SJCRH30 (cell line): ENCODE results near the gene FMN2. TPM values are rescaled to one million over a fixed set of nuclear protein-coding genes. Genes with fewer than 3 reads are reported as not detected.

Experiments used
- DNase-seq, 2 experiments: peaks; one replicate each; pipeline ENCODE4 v3.0.0-alpha.2; 2015 to 2020
- H3K27ac ChIP-seq: fragments of 250-450 bp; sonication (Bioruptor Pico); 2 replicates; pipeline ENCODE4 v1.5.1; 2020; ENCODE audit warnings: mild to moderate bottlenecking, moderate library complexity
- H3K27me3 ChIP-seq: fragments of 250-450 bp; sonication (Bioruptor Pico); 2 replicates; pipeline ENCODE4 v1.5.1; 2020; ENCODE audit warnings: mild to moderate bottlenecking, moderate library complexity
- H3K36me3 ChIP-seq: fragments of 250-450 bp; sonication (Bioruptor Pico); 2 replicates; pipeline ENCODE4 v1.5.1; 2020; ENCODE audit warnings: mild to moderate bottlenecking, moderate library complexity
- H3K4me1 ChIP-seq: fragments of 250-450 bp; sonication (Bioruptor Pico); 2 replicates; pipeline ENCODE4 v1.5.1; 2020; ENCODE audit warnings: mild to moderate bottlenecking, moderate library complexity
- H3K4me3 ChIP-seq: fragments of 250-450 bp; sonication (Bioruptor Pico); 2 replicates; pipeline ENCODE4 v1.5.1; 2020; ENCODE audit warnings: mild to moderate bottlenecking, moderate library complexity
- H3K9me3 ChIP-seq: fragments of 250-450 bp; sonication (Bioruptor Pico); replicated peaks from 2 replicates; pipeline ENCODE4 v1.5.1; 2020; ENCODE audit warnings: mild to moderate bottlenecking, moderate library complexity
- total RNA-seq: library from RNA; depleted of rRNA; stranded (reverse); fragments of >200 nt; shearing (Covaris generic); gene quantifications from 2 replicates; pipeline ENCODE4 v1.2.3, GENCODE V29; 2014

FMN2 gene
- total RNA-seq, 1 experiment from 2014 or later = not detected

- no peak for DNase-seq
- Histone ChIP-seq H3K27me3 (no peaks in the 10 kb centered on the region), H3K27ac (no peak overlapping the region), H3K4me1 (no peaks in the 10 kb centered on the region), H3K9me3 (no peaks in the 10 kb centered on the region), H3K36me3 (no peaks in the 10 kb centered on the region), H3K4me3 (no peak overlapping the region)
Observed at GRCh38 chr1:240341365-240342250, 249.9 kb downstream of the FMN2 start.

- no peaks in the 10 kb centered on the region for H3K27me3 ChIP-seq
- no peak overlapping the region for H3K27ac ChIP-seq
- H3K36me3 ChIP-seq = no peaks in the 10 kb centered on the region
- no peak for DNase-seq
- no peaks in the 10 kb centered on the region for H3K4me1 ChIP-seq
- H3K4me3 ChIP-seq = no peak overlapping the region
- H3K9me3 ChIP-seq = no peaks in the 10 kb centered on the region
Observed at GRCh38 chr1:240342251-240342625, 250.6 kb downstream of the FMN2 start.

GRCh38 chr1:240343045-240343444 lies 251.4 kb downstream of the FMN2 start:
- H3K9me3 ChIP-seq = no peaks in the 10 kb centered on the region
- no peak for DNase-seq
- no peaks in the 10 kb centered on the region for H3K27me3 ChIP-seq

GRCh38 chr1:240343966-240344365 lies 252.3 kb downstream of the FMN2 start:
- Histone ChIP-seq H3K4me1 (no peaks in the 10 kb centered on the region), H3K27ac (no peak overlapping the region), H3K36me3 (no peaks in the 10 kb centered on the region), H3K9me3 (no peaks in the 10 kb centered on the region), H3K27me3 (no peaks in the 10 kb centered on the region), H3K4me3 (no peak overlapping the region)
- DNase-seq = no peak

More at GRCh38 chr1:240343045-240343444, 251.4 kb downstream of the FMN2 start:
- Histone ChIP-seq H3K36me3 (no peaks in the 10 kb centered on the region), H3K4me1 (no peaks in the 10 kb centered on the region), H3K27ac (no peak overlapping the region), H3K4me3 (no peak overlapping the region)

- no peak overlapping the region for H3K27ac ChIP-seq
- no peaks in the 10 kb centered on the region for H3K36me3 ChIP-seq
- H3K9me3 ChIP-seq = no peaks in the 10 kb centered on the region
- H3K27me3 ChIP-seq = no peaks in the 10 kb centered on the region
- H3K4me1 ChIP-seq = no peaks in the 10 kb centered on the region
- no peak overlapping the region for H3K4me3 ChIP-seq
- no peak for DNase-seq
Observed at GRCh38 chr1:240344918-240345317, 253.2 kb downstream of the FMN2 start.

- H3K9me3 ChIP-seq = no peaks in the 10 kb centered on the region
- H3K4me3 ChIP-seq = no peak overlapping the region
- no peaks in the 10 kb centered on the region for H3K27me3 ChIP-seq
- DNase-seq = no peak
- no peak overlapping the region for H3K27ac ChIP-seq
- H3K36me3 ChIP-seq = no peaks in the 10 kb centered on the region
- no peaks in the 10 kb centered on the region for H3K4me1 ChIP-seq
Observed at GRCh38 chr1:240349695-240350094, 258.0 kb downstream of the FMN2 start.

- H3K4me1 ChIP-seq = no peaks in the 10 kb centered on the region
- H3K27ac ChIP-seq = no peak overlapping the region
- no peaks in the 10 kb centered on the region for H3K36me3 ChIP-seq
- no peak for DNase-seq
- no peak overlapping the region for H3K4me3 ChIP-seq
- no peaks in the 10 kb centered on the region for H3K9me3 ChIP-seq
- H3K27me3 ChIP-seq = no peaks in the 10 kb centered on the region
Observed at GRCh38 chr1:240350910-240351331, 259.2 kb downstream of the FMN2 start.

GRCh38 chr1:240351690-240352089 lies 260.0 kb downstream of the FMN2 start:
- no peak for DNase-seq
- no peaks in the 10 kb centered on the region for H3K36me3 ChIP-seq

GRCh38 chr1:240352769-240353168 lies 261.1 kb downstream of the FMN2 start:
- no peaks in the 10 kb centered on the region for H3K36me3 ChIP-seq
- H3K9me3 ChIP-seq = no peaks in the 10 kb centered on the region
- no peak for DNase-seq
- no peaks in the 10 kb centered on the region for H3K27me3 ChIP-seq
- no peak overlapping the region for H3K4me3 ChIP-seq
- no peak overlapping the region for H3K27ac ChIP-seq
- no peaks in the 10 kb centered on the region for H3K4me1 ChIP-seq

More at GRCh38 chr1:240351690-240352089, 260.0 kb downstream of the FMN2 start:
- Histone ChIP-seq H3K9me3 (no peaks in the 10 kb centered on the region), H3K27me3 (no peaks in the 10 kb centered on the region), H3K4me1 (no peaks in the 10 kb centered on the region), H3K4me3 (no peak overlapping the region), H3K27ac (no peak overlapping the region)

GRCh38 chr1:240356568-240356967 lies 264.9 kb downstream of the FMN2 start:
- H3K4me3 ChIP-seq = no peak overlapping the region
- H3K27me3 ChIP-seq = no peaks in the 10 kb centered on the region
- no peaks in the 10 kb centered on the region for H3K4me1 ChIP-seq
- H3K9me3 ChIP-seq = no peaks in the 10 kb centered on the region
- no peak for DNase-seq
- no peaks in the 10 kb centered on the region for H3K36me3 ChIP-seq
- H3K27ac ChIP-seq = no peak overlapping the region

GRCh38 chr1:240362046-240362445 lies 270.4 kb downstream of the FMN2 start:
- Histone ChIP-seq H3K27me3 (no peaks in the 10 kb centered on the region), H3K4me1 (no peaks in the 10 kb centered on the region), H3K36me3 (no peaks in the 10 kb centered on the region), H3K9me3 (no peaks in the 10 kb centered on the region), H3K27ac (no peak overlapping the region), H3K4me3 (no peak overlapping the region)
- no peak for DNase-seq

GRCh38 chr1:240362826-240363225 lies 271.1 kb downstream of the FMN2 start:
- H3K36me3 ChIP-seq = no peaks in the 10 kb centered on the region
- no peaks in the 10 kb centered on the region for H3K4me1 ChIP-seq
- no peak overlapping the region for H3K27ac ChIP-seq
- H3K9me3 ChIP-seq = no peaks in the 10 kb centered on the region
- no peak overlapping the region for H3K4me3 ChIP-seq
- DNase-seq = no peak
- no peaks in the 10 kb centered on the region for H3K27me3 ChIP-seq

GRCh38 chr1:240363315-240363714 lies 271.6 kb downstream of the FMN2 start:
- Histone ChIP-seq H3K4me1 (no peaks in the 10 kb centered on the region), H3K36me3 (no peaks in the 10 kb centered on the region), H3K27me3 (no peaks in the 10 kb centered on the region), H3K9me3 (no peaks in the 10 kb centered on the region), H3K4me3 (no peak overlapping the region), H3K27ac (no peak overlapping the region)
- DNase-seq = no peak

- no peak for DNase-seq
- H3K27me3 ChIP-seq = no peaks in the 10 kb centered on the region
- no peaks in the 10 kb centered on the region for H3K4me1 ChIP-seq
Observed at GRCh38 chr1:240363914-240364313, 272.2 kb downstream of the FMN2 start.

GRCh38 chr1:240366636-240367035 lies 275.0 kb downstream of the FMN2 start:
- H3K9me3 ChIP-seq = no peaks in the 10 kb centered on the region
- H3K4me3 ChIP-seq = no peak overlapping the region
- no peaks in the 10 kb centered on the region for H3K27me3 ChIP-seq
- DNase-seq = no peak
- no peak overlapping the region for H3K27ac ChIP-seq
- no peaks in the 10 kb centered on the region for H3K36me3 ChIP-seq
- H3K4me1 ChIP-seq = no peaks in the 10 kb centered on the region

More at GRCh38 chr1:240363914-240364313, 272.2 kb downstream of the FMN2 start:
- Histone ChIP-seq H3K9me3 (no peaks in the 10 kb centered on the region), H3K36me3 (no peaks in the 10 kb centered on the region), H3K4me3 (no peak overlapping the region), H3K27ac (no peak overlapping the region)

- H3K4me3 ChIP-seq = no peak overlapping the region
- H3K36me3 ChIP-seq = no peaks in the 10 kb centered on the region
- H3K9me3 ChIP-seq = no peaks in the 10 kb centered on the region
- DNase-seq = no peak
- H3K4me1 ChIP-seq = no peaks in the 10 kb centered on the region
- no peaks in the 10 kb centered on the region for H3K27me3 ChIP-seq
- no peak overlapping the region for H3K27ac ChIP-seq
Observed at GRCh38 chr1:240385551-240385950, 293.9 kb downstream of the FMN2 start.
